ENCODE results near the gene FAM98B. TPM values are rescaled to one million over a fixed set of nuclear protein-coding genes. Genes with fewer than 3 reads are reported as not detected.

The FAM98B gene
- total and polyA plus RNA-seq, 2 experiments from 2014 or later: 10.1 to 32.5 TPM

- TF ChIP-seq EZH2 (IDR thresholded peaks at IDR 0.05; ENCODE audit: low read depth, unreplicated experiment): no peak
- TF ChIP-seq NANOG (IDR thresholded peaks at IDR 0.05; ENCODE audit: borderline replicate concordance): no peak
- no peak for TF ChIP-seq JUNB (IDR thresholded peaks at IDR 0.05; ENCODE audit: unreplicated experiment)
- TF ChIP-seq CTCF (conservative IDR thresholded peaks at IDR 0.05; ENCODE audit: low read depth in 2 of 2): no peak
Measured at GRCh38 chr15:38424101-38424552, 29.8 kb upstream of the FAM98B start (continued).

GRCh38 chr15:38425269-38425668 is 28.7 kb upstream of the FAM98B start:
- H3K4me1 Mint-ChIP-seq: no peaks in the 10 kb centered on the region
- TF ChIP-seq CTCF (conservative IDR thresholded peaks at IDR 0.05; ENCODE audit: low read depth in 2 of 2) (no peak), EZH2phosphoT487 (IDR thresholded peaks at IDR 0.05; ENCODE audit: unreplicated experiment) (no peak), EZH2 (IDR thresholded peaks at IDR 0.05; ENCODE audit: low read depth, unreplicated experiment) (no peak), NANOG (IDR thresholded peaks at IDR 0.05; ENCODE audit: borderline replicate concordance) (no peak), JUNB (IDR thresholded peaks at IDR 0.05; ENCODE audit: unreplicated experiment) (no peak), STAT1 (IDR thresholded peaks at IDR 0.05; ENCODE audit: unreplicated experiment) (no peak), ZNF331 (CRISPR knock-in tag; IDR thresholded peaks at IDR 0.05; ENCODE audit: low read depth) (no peak), CREB1 (CRISPR knock-in tag; IDR thresholded peaks at IDR 0.05; ENCODE audit: low read depth) (no peak)
- no peak overlapping the region for H3K4me3 Mint-ChIP-seq
- H3K36me3 ChIP-seq (ENCODE audit: insufficient read depth): no peaks in the 10 kb centered on the region
- H3K27ac Mint-ChIP-seq: no peak overlapping the region
- ATAC-seq (no peak), DNase-seq (ENCODE audit: low spot score) (no peak)
- no peak overlapping the region for H3K4me2 ChIP-seq
- no peak overlapping the region for H3K27ac ChIP-seq (ENCODE audit: low read depth)
- H3K36me3 Mint-ChIP-seq (ENCODE audit: low read depth): no peaks in the 10 kb centered on the region
- H3K27me3 ChIP-seq (ENCODE audit: insufficient read depth): no peaks in the 10 kb centered on the region
- H3K4me1 ChIP-seq (ENCODE audit: insufficient read depth): no peaks in the 10 kb centered on the region
- no peak overlapping the region for H2AFZ ChIP-seq
- no peaks in the 10 kb centered on the region for H3K79me2 ChIP-seq (replicated peaks; ENCODE audit: insufficient read depth)
- H3K9me3 Mint-ChIP-seq: no peaks in the 10 kb centered on the region
- H3K27me3 Mint-ChIP-seq (ENCODE audit: insufficient read depth, low read depth, poor library complexity): peaks cover 5% of the 10 kb centered on the region
- no peaks in the 10 kb centered on the region for H3K9me2 ChIP-seq (ENCODE audit: insufficient read depth)
- no peak overlapping the region for H3K4me3 ChIP-seq
- no peaks in the 10 kb centered on the region for H4K20me1 ChIP-seq (replicated peaks; ENCODE audit: insufficient read depth)
- H3F3A ChIP-seq (replicated peaks; ENCODE audit: low read depth): no peaks in the 10 kb centered on the region

GRCh38 chr15:38427380-38427779 is 26.5 kb upstream of the FAM98B start:
- H3K9me2 ChIP-seq (ENCODE audit: insufficient read depth): no peaks in the 10 kb centered on the region
- no peak overlapping the region for H3K4me3 ChIP-seq
- Mint-ChIP-seq H3K27ac (no peak overlapping the region), H3K9me3 (no peaks in the 10 kb centered on the region), H3K4me1 (no peaks in the 10 kb centered on the region), H3K27me3 (ENCODE audit: insufficient read depth, low read depth, poor library complexity) (peaks cover 5% of the 10 kb centered on the region), H3K36me3 (ENCODE audit: low read depth) (no peaks in the 10 kb centered on the region), H3K4me3 (no peak overlapping the region)
- H4K20me1 ChIP-seq (replicated peaks; ENCODE audit: insufficient read depth): no peaks in the 10 kb centered on the region
- ATAC-seq: peak; percentile 61
- H3K27ac ChIP-seq (ENCODE audit: low read depth): no peak overlapping the region
- H3F3A ChIP-seq (replicated peaks; ENCODE audit: low read depth): no peaks in the 10 kb centered on the region
- H3K79me2 ChIP-seq (replicated peaks; ENCODE audit: insufficient read depth): no peaks in the 10 kb centered on the region
- H3K4me2 ChIP-seq: no peak overlapping the region
- TF ChIP-seq EZH2 (IDR thresholded peaks at IDR 0.05; ENCODE audit: low read depth, unreplicated experiment) (no peak), CTCF (conservative IDR thresholded peaks at IDR 0.05; ENCODE audit: low read depth in 2 of 2) (peak; percentile 26 to 49; a peak in 2 of 4 replicates)
- no peak overlapping the region for H2AFZ ChIP-seq
- peak; percentile 42 for DNase-seq (ENCODE audit: low spot score)
- H3K36me3 ChIP-seq (ENCODE audit: insufficient read depth): no peaks in the 10 kb centered on the region
- H3K27me3 ChIP-seq (ENCODE audit: insufficient read depth): no peaks in the 10 kb centered on the region
- no peaks in the 10 kb centered on the region for H3K4me1 ChIP-seq (ENCODE audit: insufficient read depth)

All from GM23338 (cell line).